Testis (tissue), 3 donors: ENCODE measurements around the gene MYO15A. TPM values are rescaled to one million over a fixed set of nuclear protein-coding genes. Genes with fewer than 3 reads are reported as not detected.
A peak's percentile ranks its signal among the peaks of the same experiment; 100 is the strongest.

Experiments
- DNase-seq: peaks from one replicate; pipeline ENCODE4 v3.0.0-alpha.2; 2019
- H3K27ac ChIP-seq, 2 donors: fragments of 200-600 bp; sonication (generic); one replicate each; pipeline ENCODE4 v1.5.1; 2019
- H3K27me3 ChIP-seq: fragments of 200-600 bp; sonication (generic); one replicate; pipeline ENCODE4 v1.5.1; 2019
- H3K36me3 ChIP-seq: fragments of 200-600 bp; sonication (generic); one replicate; pipeline ENCODE4 v1.5.1; 2017; ENCODE audit warnings: low read depth; ENCODE audit errors: missing control alignments
- H3K4me1 ChIP-seq: fragments of 200-600 bp; sonication (generic); one replicate; pipeline ENCODE4 v1.5.1; 2019
- H3K4me3 ChIP-seq, 2 donors: fragments of 200-600 bp; sonication (generic); one replicate each; pipeline ENCODE4 v1.5.1; 2017 to 2019
- H3K9me3 ChIP-seq: fragments of 200-600 bp; sonication (generic); one replicate; pipeline ENCODE4 v1.5.1; 2017
- POLR2A ChIP-seq: fragments of 450-650 bp; IDR thresholded peaks from one replicate; pipeline ENCODE4 v1.6.1; 2017; ENCODE audit warnings: antibody characterized with exemption, mild to moderate bottlenecking, moderate library complexity
- WGBS, 2 donors: methylation state at CpG; one replicate each; pipeline ENCODE4 v1.1.5; 2018; 5-methylcytosine and 5-hydroxymethylcytosine counted together
- intact Hi-C: fragments of 100-400 bp; cut with DNase I; formaldehyde crosslinking; loops from one replicate; pipeline ENCODE4 v1.15.1; 2023; ENCODE audit warnings: low total_unique reads
- polyA plus RNA-seq: library from polyadenylated mRNA; stranded (reverse); fragments of 350-450 nt; fragmentation: Illumina TruSeq; extraction: RNeasy Lipid Tissue Mini Kit (QIAGEN cat#74804); gene quantifications from one replicate; pipeline ENCODE4 v1.2.3, GENCODE V29; 2014; ENCODE audit warnings: low read depth, low replicate concordance; ENCODE audit not compliant: insufficient read depth
- total RNA-seq, 2 donors: library from RNA; depleted of rRNA; stranded (reverse); fragments of >200 nt; gene quantifications; one replicate each; pipeline ENCODE4 v1.2.3, GENCODE V29; 2016
- TF ChIP-seq, protein P1 (sequence below), 3 experiments: fragments of 450-650 bp in 2 of 3; fragments of 200-600 bp in 1 of 3; sonication (generic) in 1 of 3; IDR thresholded peaks; one replicate each; pipeline ENCODE4 v1.5.1; 2016 to 2019; ENCODE audit warnings: antibody characterized with exemption in 3 of 3, mild to moderate bottlenecking in 2 of 3, moderate library complexity in 1 of 3

Gene MYO15A
- total and polyA plus RNA-seq, 3 donors from 2014 or later = 18.6 to 30.2 (median 21.7) TPM

DNA sequence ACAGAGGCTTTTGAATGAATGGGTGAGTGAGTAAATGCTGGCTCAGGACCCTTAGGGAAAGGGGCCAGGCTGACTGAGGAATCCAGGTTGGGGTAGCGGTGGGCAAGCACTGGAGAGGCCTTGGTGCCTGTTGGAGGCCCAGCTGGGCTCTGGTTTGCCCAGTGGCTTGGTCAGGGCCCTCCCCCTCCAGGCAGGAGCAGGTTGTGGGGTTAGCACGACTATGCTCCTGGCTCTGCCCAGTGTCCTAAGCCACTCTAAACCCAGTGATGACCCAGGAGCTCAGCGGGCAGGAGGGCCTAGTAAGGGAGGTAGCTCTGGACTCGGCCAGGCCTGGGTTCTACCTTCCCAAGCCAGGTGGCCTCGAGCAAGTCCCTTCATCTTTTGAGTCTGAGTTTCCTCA lies 7.5 kb downstream of the MYO15A start:
- no peak for DNase-seq
- 93% methylated on average over 5 of the region's 5 CpGs; no CpG with 5 or more reads in 1 of the 2 donors for WGBS, 2 donors
- H3K27ac ChIP-seq = no peak overlapping the region
- no peak overlapping the region for H3K4me3 ChIP-seq
- H3K27me3 ChIP-seq = no peaks in the 10 kb centered on the region
- no peaks in the 10 kb centered on the region for H3K36me3 ChIP-seq
- TF ChIP-seq, protein P1, sequence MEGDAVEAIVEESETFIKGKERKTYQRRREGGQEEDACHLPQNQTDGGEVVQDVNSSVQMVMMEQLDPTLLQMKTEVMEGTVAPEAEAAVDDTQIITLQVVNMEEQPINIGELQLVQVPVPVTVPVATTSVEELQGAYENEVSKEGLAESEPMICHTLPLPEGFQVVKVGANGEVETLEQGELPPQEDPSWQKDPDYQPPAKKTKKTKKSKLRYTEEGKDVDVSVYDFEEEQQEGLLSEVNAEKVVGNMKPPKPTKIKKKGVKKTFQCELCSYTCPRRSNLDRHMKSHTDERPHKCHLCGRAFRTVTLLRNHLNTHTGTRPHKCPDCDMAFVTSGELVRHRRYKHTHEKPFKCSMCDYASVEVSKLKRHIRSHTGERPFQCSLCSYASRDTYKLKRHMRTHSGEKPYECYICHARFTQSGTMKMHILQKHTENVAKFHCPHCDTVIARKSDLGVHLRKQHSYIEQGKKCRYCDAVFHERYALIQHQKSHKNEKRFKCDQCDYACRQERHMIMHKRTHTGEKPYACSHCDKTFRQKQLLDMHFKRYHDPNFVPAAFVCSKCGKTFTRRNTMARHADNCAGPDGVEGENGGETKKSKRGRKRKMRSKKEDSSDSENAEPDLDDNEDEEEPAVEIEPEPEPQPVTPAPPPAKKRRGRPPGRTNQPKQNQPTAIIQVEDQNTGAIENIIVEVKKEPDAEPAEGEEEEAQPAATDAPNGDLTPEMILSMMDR (IDR thresholded peaks at IDR 0.05) = no peak
- TF ChIP-seq POLR2A = no peak
- H3K9me3 ChIP-seq = no peaks in the 10 kb centered on the region
- H3K4me1 ChIP-seq = no peaks in the 10 kb centered on the region
- intact Hi-C loops = no loop called here

DNA sequence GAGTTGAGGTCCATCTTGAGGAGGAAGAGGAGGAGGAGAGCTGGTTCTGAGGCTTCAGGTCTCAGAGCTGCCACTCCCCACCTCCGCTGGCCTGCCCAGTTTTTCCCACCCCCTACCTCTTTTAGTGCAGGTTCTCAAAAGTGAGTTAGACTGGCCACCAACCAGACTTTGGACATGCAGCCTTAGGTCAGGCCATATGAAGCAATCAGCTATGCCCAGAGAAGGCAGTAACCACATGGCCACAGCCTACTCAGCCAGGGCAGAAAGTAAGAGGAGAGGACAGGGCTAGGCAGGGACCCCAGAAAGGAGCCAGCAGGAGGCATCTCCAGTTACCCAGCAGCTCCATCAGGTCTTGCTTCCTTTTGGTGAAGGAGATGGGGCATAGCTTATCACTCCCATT lies 9.0 kb downstream of the MYO15A start:
- WGBS, 2 donors = 83 to 100% methylated on average over 1 of the region's 1 CpG
- no peak for TF ChIP-seq POLR2A
- TF ChIP-seq, protein P1 (IDR thresholded peaks at IDR 0.05) = no peak
- Histone ChIP-seq H3K27me3 (no peaks in the 10 kb centered on the region), H3K4me3 (no peak overlapping the region), H3K4me1 (no peaks in the 10 kb centered on the region), H3K9me3 (no peaks in the 10 kb centered on the region), H3K36me3 (no peaks in the 10 kb centered on the region), H3K27ac (no peak overlapping the region)
- DNase-seq = no peak
- intact Hi-C loops = no loop called here

DNA sequence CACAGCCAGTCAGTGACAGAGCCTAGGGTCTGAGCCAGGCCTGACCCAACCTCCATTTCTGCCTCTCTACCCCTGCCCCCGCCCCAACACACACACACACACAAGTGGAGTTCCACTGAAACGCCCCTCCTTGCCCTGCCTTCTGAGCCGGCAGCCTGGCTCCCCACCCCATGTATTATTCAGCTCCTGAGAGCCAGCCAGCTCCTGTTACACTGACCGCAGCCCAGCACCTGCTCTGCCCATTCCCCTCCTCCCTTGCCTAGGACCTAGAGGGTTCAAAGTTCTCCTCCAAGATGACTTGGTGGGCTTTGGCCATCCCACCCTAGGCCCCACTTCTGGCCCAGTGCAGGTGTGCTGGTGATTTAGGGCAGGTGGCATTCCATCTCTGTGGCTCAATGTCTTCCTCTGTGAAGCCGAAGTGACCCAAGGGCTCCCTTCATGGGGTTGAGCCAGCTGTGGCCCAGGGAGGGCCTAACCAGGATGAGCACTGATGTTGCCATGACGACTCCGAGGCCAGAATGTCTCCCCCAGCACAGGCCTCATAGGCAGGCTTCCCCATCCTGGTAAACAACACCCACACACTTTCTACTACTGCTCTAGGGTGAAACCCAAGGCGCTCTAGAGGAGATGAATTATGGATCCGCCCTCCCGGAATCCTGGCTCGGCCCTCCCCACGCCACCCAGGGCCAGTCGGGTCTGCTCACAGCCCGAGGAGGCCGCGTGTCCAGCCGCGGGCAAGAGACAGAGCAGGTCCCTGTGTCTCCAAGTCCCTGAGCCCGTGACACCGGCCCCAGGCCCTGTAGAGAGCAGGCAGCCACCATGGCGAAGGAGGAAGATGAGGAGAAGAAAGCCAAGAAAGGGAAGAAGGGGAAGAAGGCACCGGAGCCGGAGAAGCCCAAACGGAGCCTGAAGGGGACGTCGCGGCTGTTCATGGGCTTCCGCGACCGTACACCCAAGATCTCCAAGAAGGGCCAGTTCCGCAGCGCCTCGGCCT lies 9.7 kb downstream of the MYO15A start:
- no peaks in the 10 kb centered on the region for H3K9me3 ChIP-seq
- TF ChIP-seq, protein P1 (IDR thresholded peaks at IDR 0.05) = no peak
- no peak for TF ChIP-seq POLR2A
- peak overlapping the region in 1 of 2 donors; percentile 17 for H3K4me3 ChIP-seq
- H3K4me1 ChIP-seq = no peaks in the 10 kb centered on the region
- H3K27me3 ChIP-seq = no peaks in the 10 kb centered on the region
- WGBS, 2 donors = 70 to 74% methylated on average over 25 to 33 of the region's 33 CpGs
- intact Hi-C loops = no loop called here
- DNase-seq = no peak
- H3K27ac ChIP-seq = no peak overlapping the region
- no peaks in the 10 kb centered on the region for H3K36me3 ChIP-seq

DNA sequence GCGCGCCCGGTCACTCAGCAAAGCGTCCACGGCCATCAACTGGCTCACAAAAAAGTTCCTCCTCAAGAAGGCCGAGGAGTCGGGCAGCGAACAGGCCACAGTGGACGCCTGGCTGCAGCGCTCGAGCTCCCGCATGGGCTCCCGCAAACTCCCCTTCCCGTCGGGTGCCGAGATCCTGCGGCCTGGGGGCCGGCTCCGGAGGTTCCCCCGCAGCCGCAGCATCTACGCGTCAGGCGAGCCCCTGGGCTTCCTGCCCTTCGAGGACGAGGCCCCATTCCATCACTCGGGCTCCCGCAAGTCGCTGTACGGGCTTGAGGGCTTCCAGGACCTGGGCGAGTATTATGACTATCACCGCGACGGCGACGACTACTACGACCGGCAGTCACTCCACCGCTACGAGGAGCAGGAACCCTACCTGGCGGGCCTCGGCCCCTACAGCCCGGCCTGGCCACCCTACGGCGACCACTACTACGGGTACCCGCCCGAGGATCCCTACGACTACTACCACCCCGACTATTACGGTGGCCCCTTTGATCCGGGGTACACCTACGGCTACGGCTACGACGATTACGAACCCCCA lies 10.7 kb downstream of the MYO15A start:
- TF ChIP-seq, protein P1 (IDR thresholded peaks at IDR 0.05) = no peak
- TF ChIP-seq POLR2A = no peak
- intact Hi-C loops = no loop called here
- Histone ChIP-seq H3K36me3 (no peaks in the 10 kb centered on the region), H3K27me3 (no peaks in the 10 kb centered on the region), H3K27ac (no peak overlapping the region), H3K4me1 (no peaks in the 10 kb centered on the region), H3K9me3 (no peaks in the 10 kb centered on the region), H3K4me3 (peak overlapping the region in 1 of 2 donors; percentile 17)
- 75 to 92% methylated on average over 24 to 57 of the region's 57 CpGs for WGBS, 2 donors
- no peak for DNase-seq
